ENCODE measurements around the gene ARRB1.

Gene ARRB1

GRCh38 chr11:75214843-75215242 is 136.6 kb downstream of the ARRB1 start:
- no peak for TF ChIP-seq CTCF (IDR thresholded peaks at IDR 0.05; ENCODE audit: low read depth, low read length)
- H3K4me3 ChIP-seq (ENCODE audit: low read depth, low read length) = no peak overlapping the region

- no peak overlapping the region for H3K4me3 ChIP-seq (ENCODE audit: low read depth, low read length)
- peak; percentile 48 for TF ChIP-seq CTCF (IDR thresholded peaks at IDR 0.05; ENCODE audit: low read depth, low read length)
Observed at GRCh38 chr11:75214411-75214821, 137.0 kb downstream of the ARRB1 start.

All from WI38 (cell line).